ENCODE measurements around the gene EIF2B5.
A peak's percentile ranks its signal among the peaks of the same experiment; 100 is the strongest.
"Not testable (repeated sequence)": the region's sequence is repeated elsewhere in the genome, so short reads cannot be mapped to it uniquely, and the experiment has no call there.

EIF2B5 gene

GRCh38 chr3:184110316-184110725, 24.8 kb upstream of the EIF2B5 start:
- H3K27ac ChIP-seq: no peak overlapping the region
- TF ChIP-seq CTCF (IDR thresholded peaks at IDR 0.05) (no peak), ZFX (IDR thresholded peaks at IDR 0.05; ENCODE audit: borderline replicate concordance) (no peak)

GRCh38 chr3:184116017-184116416, 19.1 kb upstream of the EIF2B5 start:
- TF ChIP-seq CTCF (IDR thresholded peaks at IDR 0.05) (no peak), ZFX (IDR thresholded peaks at IDR 0.05; ENCODE audit: borderline replicate concordance) (no peak)
- no peak overlapping the region for H3K27ac ChIP-seq

- H3K27ac ChIP-seq: no peak overlapping the region
- no peak for TF ChIP-seq CTCF (IDR thresholded peaks at IDR 0.05)
These were observed 17.5 kb upstream of the EIF2B5 start for GRCh38 chr3:184117636-184118035.

DNA sequence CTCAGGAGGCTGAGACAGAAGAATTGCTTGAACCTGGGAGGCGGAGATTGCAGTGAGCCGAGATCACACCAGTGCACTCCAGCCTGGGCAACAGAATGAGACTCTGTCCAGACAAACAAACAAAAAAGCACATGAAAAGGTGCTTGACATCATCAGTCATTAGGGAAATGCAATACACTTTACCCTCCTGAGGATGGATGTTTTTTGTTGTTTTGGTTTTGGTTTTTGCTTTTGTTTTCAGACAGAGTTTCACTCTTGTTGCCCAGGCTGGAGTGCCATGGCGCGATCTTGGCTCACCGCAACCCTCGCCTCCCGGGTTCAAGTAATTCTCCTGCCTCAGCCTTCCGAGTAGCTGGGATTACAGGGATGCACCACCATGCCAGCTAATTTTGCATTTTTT, 14.1 kb upstream of the EIF2B5 start:
- H3K27ac ChIP-seq: not testable (repeated sequence)

GRCh38 chr3:184126006-184126405, 9.2 kb upstream of the EIF2B5 start:
- TF ChIP-seq ZFX (IDR thresholded peaks at IDR 0.05; ENCODE audit: borderline replicate concordance) (no peak), CTCF (IDR thresholded peaks at IDR 0.05) (no peak)
- H3K27ac ChIP-seq: no peak overlapping the region

DNA sequence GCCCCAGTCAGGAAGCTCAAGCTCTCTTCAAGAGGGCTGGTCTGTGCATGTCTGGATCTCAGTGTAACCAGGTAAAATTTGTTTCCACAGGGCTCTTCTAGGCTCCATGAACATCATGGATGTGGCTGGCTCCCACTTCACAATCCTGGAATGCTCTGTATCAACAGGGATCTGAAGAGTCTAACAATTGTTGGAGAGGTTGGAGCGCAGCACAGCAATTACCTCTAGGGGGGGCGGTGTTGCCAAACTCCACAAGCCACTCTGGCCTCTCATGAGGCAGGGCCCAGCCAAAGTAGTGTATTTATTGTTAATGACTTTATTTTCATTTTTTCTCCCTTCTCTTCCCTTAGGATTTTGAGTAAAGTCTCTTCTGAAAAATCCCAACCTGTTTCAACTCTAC, 6.1 kb upstream of the EIF2B5 start:
- TF ChIP-seq ZFX (IDR thresholded peaks at IDR 0.05; ENCODE audit: borderline replicate concordance) (no peak), CTCF (IDR thresholded peaks at IDR 0.05) (peak; percentile 71)
- no peak overlapping the region for H3K27ac ChIP-seq

DNA sequence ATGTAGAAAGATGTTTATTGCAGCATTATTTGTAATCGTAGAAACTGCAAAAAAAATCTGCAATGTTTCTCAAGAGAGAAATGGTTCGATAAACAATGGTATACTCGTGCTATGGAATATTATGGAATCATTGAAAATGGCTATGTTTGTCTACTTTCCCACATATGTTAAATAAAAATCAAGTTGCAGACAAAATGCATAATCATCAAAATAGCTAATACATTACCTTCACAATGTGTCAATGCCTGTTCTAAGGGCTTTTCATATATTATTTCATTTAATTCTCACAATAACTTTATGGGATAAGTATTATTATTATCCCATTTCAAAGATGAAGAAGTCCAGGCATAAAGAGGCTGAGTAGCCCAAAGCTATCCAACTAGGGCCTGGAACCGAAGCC, 2.2 kb upstream of the EIF2B5 start:
- TF ChIP-seq ZFX (IDR thresholded peaks at IDR 0.05; ENCODE audit: borderline replicate concordance) (no peak), CTCF (IDR thresholded peaks at IDR 0.05) (no peak)
- H3K27ac ChIP-seq: peak overlapping the region; percentile 99
